Measurements from ENCODE around the gene PTPRH. TPM values are rescaled to one million over a fixed set of nuclear protein-coding genes. Genes with fewer than 3 reads are reported as not detected.

Gene PTPRH
- total and polyA plus RNA-seq, 9 of the 15 experiments (the other 6 are each of a cell fraction or from before 2014, with no cell fraction given) = 0.87 to 34.3 (median 22.7) TPM

GRCh38 chr19:55179606-55180484 is 29.5 kb downstream of the PTPRH start, which contains the start of gene SYT5 (continued):
- TF ChIP-seq ZNF280B (CRISPR knock-in tag; IDR thresholded peaks at IDR 0.05) (no peak), ZNF561 (CRISPR knock-in tag; conservative IDR thresholded peaks at IDR 0.05) (no peak), LCOR (CRISPR knock-in tag; IDR thresholded peaks at IDR 0.05) (0 out of 2 replicates have a peak, but pooled peaks have one; percentile 46), BRD9 (IDR thresholded peaks at IDR 0.05; ENCODE audit: low read depth, partially characterized antibody) (no peak), ZNF655 (CRISPR knock-in tag; IDR thresholded peaks at IDR 0.05) (no peak), CBX8 (IDR thresholded peaks at IDR 0.05; ENCODE audit: borderline replicate concordance, extremely low read depth, low read depth, low read length, poor library complexity, severe bottlenecking) (no peak), POLR3G (IDR thresholded peaks at IDR 0.05; ENCODE audit: extremely low read depth, insufficient read length, insufficient replicate concordance) (no peak), RBM34 (IDR thresholded peaks at IDR 0.05; ENCODE audit: borderline replicate concordance, insufficient read depth, low read length) (no peak), CHAMP1 (IDR thresholded peaks at IDR 0.05) (no peak), UBTF (IDR thresholded peaks at IDR 0.05; ENCODE audit: borderline replicate concordance in 1 of 2, low read depth in 2 of 2, low read length in 2 of 2) (no peak), DPF2 (IDR thresholded peaks at IDR 0.05) (no peak), PHF8 (IDR thresholded peaks at IDR 0.05; ENCODE audit: borderline replicate concordance, low read length) (no peak), ZNF76 (CRISPR knock-in tag; IDR thresholded peaks at IDR 0.05; ENCODE audit: borderline replicate concordance) (no peak), MTA1 (IDR thresholded peaks at IDR 0.05; ENCODE audit: borderline replicate concordance) (no peak), TCF3 (CRISPR knock-in tag; IDR thresholded peaks at IDR 0.05) (no peak), NFYB (IDR thresholded peaks at IDR 0.05; ENCODE audit: extremely low read depth, insufficient read length) (no peak), BRCA1 (IDR thresholded peaks at IDR 0.05) (no peak), BRCA1 (CRISPR knock-in tag; IDR thresholded peaks at IDR 0.05) (no peak), CEBPG (CRISPR knock-in tag; IDR thresholded peaks at IDR 0.05) (no peak; the same call in 1 of the 2 replicates), CEBPG (tag; conservative IDR thresholded peaks at IDR 0.05 in 1 of 2, IDR thresholded peaks at IDR 0.05 in 1 of 2) (no peak)

All from K562 (cell line).